T follicular helper cell (primary cell): ENCODE data around the gene TMEM79.

Experiments used
- DNase-seq: peaks from one replicate; pipeline ENCODE4 v3.0.0-alpha.2; 2020; ENCODE audit warnings: low read depth
- total RNA-seq, 2 experiments: gene quantifications; one replicate each; lab custom pipeline; 2026; lab: John Stamatoyannopoulos, UW

TMEM79 gene, protein sequence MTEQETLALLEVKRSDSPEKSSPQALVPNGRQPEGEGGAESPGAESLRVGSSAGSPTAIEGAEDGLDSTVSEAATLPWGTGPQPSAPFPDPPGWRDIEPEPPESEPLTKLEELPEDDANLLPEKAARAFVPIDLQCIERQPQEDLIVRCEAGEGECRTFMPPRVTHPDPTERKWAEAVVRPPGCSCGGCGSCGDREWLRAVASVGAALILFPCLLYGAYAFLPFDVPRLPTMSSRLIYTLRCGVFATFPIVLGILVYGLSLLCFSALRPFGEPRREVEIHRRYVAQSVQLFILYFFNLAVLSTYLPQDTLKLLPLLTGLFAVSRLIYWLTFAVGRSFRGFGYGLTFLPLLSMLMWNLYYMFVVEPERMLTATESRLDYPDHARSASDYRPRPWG
- total RNA-seq, result 6.7 to 16.9 reads per million in 2 experiments

DNA sequence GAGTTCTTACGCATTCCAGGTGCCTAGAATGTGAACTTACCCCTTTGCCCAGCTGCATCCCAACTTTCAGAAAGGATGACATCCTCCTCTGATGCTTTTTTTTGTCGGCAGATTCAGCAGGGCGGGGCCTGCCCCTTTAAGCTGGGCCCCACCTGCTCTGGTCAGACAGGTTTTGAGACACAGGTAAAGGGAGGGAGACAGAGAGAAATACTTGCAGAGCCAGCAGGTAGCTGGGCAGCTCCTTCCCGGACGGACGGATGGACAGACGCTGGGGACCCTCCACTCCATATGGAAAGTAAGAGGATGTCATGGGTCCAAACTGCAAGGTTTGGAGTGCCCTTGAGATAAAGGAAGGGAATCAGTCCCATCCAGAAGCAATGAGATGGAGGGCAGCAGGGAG is at the start of gene TMEM79:
Gene TMEM79, plus strand, starts transcription at position 214 of the 400 bp plus-strand sequence. CDS start 902 bp downstream, outside the sequence.
- no peak for DNase-seq

DNA sequence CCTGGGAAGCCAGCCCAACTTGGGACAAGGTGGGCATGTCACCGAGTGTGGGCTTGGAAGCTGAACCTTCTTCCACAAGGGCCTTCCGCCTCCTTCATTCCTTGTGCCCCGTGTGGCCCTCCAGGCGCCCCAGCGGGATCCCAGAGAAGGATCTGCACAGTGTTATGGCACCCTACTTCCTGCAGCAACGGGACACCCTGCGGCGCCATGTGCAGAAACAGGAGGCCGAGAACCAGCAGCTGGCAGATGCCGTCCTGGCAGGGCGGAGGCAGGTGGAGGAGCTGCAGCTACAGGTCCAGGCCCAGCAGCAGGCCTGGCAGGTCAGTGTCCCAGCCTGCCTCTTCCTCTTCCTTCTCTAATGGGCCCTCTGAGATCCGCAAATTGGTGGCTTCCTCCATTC is 48.0 kb upstream of the TMEM79 start:
- no peak for DNase-seq

DNA sequence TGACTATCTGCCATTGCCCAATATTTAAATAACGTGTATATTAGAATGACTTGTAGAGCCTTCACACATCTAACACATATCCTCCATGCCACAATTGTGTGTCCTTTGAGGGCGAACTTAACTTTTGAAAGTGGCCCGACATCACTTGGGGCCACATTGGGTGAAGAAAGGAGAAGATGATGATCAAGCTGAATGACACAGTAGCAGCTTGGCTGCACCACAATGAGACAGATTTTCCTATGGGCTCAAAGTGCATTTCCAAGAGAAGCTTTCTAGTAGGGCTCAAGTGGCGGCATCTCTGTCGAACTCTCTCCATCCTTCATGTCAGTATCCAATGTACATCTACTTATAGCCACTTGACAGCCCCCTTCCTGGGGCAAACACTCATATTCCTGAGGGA is 45.9 kb upstream of the TMEM79 start:
- DNase-seq, result no peak

DNA sequence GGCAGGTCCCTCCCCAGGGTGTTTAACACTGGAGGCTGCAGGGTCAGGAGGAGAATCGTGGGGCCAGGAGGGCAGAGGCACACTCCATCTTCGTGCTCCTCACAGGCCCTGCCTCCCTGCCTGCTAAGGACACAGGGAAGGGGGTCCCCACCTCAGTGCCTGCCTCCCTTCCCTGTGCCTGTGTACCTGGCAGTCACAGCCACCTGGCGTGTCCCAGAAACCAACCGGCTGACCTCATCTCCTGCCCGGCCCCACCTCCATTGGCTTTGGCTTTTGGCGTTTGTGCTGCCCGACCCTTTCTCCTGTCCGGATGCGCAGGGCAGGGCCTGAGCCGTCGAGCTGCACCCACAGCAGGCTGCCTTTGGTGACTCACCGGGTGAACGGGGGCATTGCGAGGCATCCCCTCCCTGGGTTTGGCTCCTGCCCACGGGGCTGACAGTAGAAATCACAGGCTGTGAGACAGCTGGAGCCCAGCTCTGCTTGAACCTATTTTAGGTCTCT is 42.8 kb upstream of the TMEM79 start:
- no peak for DNase-seq

DNA sequence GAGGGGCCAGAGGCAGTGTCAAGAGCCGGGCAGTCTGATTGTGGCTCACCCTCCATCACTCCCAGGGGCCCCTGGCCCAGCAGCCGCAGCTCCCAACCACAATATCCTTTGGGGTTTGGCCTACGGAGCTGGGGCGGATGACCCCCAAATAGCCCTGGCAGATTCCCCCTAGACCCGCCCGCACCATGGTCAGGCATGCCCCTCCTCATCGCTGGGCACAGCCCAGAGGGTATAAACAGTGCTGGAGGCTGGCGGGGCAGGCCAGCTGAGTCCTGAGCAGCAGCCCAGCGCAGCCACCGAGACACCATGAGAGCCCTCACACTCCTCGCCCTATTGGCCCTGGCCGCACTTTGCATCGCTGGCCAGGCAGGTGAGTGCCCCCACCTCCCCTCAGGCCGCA is 42.2 kb upstream of the TMEM79 start, which contains the start of gene BGLAP:
Gene BGLAP, plus strand, starts transcription at position 259 of the 400 bp plus-strand sequence. Its CDS starts 48 bp downstream, at position 307.
- no peak for DNase-seq

DNA sequence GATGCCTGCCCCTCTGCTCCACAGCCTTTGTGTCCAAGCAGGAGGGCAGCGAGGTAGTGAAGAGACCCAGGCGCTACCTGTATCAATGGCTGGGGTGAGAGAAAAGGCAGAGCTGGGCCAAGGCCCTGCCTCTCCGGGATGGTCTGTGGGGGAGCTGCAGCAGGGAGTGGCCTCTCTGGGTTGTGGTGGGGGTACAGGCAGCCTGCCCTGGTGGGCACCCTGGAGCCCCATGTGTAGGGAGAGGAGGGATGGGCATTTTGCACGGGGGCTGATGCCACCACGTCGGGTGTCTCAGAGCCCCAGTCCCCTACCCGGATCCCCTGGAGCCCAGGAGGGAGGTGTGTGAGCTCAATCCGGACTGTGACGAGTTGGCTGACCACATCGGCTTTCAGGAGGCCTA is 41.4 kb upstream of the TMEM79 start:
- DNase-seq, result no peak

DNA sequence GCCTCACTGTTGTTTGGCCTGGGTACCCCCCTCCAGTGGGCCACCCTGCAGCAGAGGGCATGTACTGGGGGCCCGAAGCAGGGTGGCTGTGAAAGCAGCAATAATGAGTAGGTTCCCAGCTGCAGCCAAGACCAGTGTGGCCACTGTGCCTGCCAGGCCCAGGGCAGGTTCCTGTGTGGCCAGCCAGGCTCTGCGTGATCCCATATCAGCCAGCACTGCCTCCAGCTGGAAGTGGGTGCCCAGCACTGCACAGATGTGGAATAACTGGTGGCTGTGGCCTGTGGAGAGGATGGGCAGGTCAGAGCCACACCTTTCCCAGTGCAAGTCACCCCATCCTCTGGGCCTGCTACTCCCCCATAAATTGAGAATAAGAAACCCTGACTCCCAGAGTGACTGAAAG is 40.0 kb upstream of the TMEM79 start:
- DNase-seq, result no peak

DNA sequence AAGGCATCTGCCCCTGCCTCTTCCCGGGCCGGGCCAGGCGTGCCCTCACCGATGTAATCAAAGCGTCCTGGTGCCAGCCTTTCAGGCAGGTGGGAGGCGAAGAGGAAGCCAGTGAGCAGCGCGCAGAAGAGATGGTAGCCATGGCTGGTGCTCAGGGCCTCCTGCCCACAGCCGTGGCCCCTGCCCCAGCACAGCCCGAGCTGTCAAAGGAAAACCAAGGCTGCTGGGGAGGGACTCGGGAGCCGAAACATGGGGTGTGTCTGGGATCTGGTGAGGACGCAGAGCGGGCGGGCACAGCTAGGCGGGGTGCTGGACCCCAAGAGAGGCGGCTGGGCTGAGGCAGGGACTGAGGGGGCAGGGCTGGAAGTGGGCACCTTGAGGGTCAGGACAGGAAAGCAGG is 39.4 kb upstream of the TMEM79 start:
- DNase-seq, result no peak

DNA sequence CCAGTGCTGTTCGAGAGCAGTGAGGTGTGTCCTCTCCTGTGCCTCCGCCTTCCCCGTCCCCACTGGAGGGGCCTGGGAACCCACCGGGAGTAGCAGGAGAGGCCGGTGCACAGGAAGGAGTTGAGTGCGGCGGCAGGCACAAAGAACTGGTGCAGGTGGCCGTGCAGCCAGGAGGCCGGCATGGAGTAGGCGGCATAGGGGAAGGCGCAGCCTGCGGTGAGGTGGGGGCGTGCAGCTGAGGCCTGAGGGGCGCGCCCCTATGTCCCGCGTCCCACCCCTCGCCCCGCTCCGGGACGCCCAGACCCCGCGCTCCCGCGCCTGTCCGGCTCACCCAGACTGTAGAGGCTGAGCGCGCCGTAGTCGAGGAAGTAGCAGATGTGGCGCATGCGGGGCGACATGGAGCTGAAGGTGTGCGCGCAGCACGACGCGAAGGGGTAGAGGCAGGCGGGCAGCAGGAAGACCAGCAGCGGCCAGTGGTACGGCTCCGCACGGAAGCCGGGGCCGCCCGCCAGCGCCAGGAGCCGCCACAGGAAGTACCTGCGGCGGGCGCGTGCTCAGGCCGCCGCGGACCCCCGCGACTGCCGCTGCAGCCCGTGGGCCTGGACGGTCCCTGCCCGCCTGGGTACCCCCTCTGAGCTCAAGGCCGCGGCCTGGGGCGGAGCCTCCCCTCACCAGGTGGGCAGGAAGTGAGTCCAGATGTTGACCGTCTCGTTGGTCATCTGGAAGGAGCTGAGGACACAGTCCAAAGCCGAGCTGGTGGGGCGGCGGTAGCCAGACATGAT is 38.5 kb upstream of the TMEM79 start:
- DNase-seq, result no peak

DNA sequence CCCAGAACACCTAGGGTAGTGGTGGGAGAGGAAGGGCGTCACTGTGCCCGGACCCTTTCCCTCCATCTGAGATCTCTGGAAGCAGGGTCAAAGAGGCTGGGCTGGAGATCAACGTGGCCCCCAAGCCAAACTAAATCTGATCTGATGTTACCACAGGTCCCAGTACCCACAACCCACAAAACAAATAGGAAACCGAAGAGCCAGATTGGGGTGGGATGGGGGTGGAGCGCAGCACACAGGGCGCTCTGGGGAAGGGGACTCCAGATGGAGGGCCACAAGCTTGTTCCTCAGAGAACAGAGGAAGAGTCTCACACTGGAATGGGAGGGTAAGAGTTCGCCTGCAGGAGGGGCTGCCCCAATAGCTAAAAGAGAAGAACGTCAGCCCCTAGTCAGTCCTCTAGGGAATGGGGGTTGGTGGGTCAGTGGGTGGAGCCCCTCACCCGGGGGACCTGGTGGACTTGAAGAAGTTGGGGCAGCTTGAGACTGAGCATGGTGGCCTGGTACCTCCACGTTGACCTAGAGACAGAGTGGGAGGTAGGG is 37.8 kb upstream of the TMEM79 start:
- no peak for DNase-seq

DNA sequence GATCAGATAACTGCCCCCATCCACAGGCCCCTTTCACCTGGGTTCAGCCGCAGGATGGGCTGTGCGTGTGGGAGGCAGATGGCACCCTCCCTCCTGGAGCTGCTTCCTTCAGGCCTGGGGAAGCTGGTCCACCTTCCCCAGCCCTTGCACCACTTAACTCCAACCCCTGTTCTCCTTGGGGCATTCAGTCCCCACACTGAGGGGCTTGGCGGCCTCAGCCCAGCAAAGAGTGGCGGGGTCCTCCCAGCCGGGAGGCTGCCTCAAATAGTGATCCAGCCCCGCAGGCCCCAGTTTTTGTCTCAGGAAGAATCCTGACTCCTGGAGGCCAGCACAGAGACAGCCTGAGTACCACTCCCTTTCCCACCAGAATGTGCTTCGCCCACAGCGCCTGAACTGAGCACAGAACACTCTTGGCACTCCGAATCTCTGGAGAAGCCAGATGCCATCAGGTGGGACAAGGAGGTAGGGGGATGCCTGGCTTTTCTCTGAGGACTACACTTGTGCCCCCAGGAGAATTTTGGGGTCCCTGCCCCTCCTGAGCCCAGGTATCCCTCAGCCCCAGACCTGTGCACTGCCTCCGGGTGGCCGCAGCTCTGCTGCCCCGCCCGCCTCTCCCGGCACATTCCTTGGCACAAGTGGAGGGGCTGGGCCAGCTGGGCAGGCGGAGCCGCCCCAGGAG is 37.2 kb upstream of the TMEM79 start:
- no peak for DNase-seq

DNA sequence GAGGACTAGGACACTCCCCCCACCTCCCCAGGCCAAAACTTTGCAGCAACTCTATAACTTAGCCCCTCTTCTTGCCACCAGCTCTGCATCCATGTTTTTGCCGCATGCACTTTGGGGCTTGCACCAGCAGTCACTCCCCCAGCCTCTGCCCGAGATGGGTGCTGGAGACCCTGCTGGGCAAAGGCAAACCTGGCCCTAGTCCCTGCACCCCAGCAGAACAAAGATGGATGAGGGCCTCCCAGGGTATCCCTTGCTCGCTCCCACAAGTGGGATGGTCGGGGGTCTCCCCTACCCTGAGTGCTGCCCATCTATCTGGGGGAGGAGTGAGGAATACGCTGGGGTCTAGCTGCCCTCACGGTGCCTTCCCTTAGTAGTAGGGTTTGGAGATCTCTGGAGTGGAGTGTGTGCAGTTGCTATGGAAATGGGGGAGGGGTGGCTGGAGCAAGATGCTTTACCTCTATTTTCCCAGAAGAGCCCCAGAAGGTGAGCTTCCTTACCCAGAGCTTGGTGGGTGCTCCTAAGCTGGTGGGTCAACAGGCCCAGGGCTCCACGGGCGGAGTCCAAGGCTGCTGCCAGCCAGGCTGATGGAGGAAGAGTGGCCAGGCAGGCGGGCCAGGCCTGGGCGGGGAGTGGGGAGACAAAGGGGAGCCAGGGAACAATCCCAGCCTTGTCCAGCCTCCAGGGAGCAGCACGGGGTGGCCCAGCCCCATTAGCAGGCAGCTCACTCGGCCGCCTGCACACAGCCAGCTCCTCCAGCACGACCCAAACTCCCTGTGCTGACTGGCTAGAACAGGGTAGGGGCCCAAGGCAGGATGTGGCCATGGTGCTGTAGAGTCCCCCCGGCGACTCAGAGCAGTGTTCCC is 36.4 kb upstream of the TMEM79 start, which contains the start of gene PAQR6:
Gene PAQR6, minus strand, starts transcription at position 597 of the 863 bp plus-strand sequence. CDS start 1,325 bp downstream, outside the sequence.
- no peak for DNase-seq

DNA sequence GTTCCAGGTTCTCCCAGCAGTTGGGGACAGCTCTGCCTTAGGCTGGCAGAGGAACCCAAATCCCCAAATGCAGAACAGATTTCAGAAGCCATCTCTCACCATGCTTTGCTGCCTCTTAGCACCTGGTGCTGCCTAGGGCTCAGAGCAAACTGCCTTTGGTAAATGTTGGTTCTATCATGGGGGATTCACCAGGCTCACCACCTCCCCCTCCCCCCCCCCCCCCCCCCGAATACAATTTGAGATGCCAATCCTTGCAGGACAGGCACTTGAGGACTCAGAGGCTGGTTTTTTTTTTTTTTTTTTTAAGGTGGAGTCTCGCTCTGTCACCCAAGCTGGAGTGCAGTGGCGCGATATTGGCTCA is 35.8 kb upstream of the TMEM79 start:
- no peak for DNase-seq

DNA sequence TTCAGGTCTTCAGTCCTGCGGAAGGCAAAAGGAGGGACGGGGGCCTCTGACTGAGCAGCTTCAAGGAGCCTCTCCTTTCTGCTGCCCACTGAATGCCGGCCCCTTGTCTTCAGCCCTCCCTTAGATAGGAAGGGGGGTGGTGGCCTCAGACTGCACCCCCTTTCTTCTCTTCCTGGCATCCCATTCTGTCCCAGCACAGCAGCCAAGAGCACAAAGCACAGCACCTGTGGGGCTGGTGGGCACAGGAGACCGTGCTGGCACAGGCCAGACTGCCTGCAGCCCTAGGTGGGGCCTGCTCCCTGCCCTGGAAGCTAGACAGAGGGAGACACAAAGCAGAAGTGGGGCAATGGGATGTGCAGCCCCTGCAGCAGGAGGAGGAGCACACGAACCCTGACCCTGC is 34.5 kb upstream of the TMEM79 start:
- DNase-seq, result no peak

DNA sequence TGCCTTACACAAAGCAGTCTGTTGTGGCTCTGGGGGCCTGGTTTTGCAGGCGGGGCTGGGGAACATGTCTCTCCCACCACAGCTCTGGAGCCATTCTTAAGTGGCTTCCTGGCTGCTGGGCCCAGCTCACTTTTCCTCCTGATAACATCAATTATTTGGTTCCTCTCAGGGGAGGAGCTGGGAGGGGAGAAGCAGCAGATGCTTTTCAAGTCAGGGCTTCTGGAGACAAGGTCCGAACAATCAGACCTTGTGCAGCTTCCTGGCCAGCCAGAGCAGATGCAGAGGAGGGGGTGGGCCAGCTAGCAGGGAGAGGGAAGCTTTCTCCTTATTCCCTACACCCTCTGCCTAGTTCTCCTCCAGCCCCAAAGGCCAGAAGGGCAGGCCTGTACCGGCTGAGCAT is 32.6 kb upstream of the TMEM79 start:
- no peak for DNase-seq

DNA sequence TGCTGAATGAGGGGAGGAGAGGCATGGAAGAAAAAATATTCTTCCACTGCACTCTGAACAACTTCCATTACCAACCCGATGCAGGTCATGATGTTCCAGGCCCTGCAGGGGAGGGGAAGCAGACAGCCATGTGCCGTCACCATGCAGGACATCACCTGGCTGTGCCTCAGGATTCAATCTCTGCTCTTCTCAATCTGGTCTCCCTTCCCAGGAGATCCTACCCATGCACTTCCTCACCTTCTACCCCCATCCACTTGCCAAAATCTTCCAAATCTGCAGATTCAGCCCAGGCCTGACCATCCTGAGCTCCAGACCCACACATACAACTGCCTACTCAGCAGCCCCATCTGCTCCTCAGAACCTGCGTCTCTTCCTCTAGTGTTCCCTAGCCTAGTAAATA is 30.5 kb upstream of the TMEM79 start:
- no peak for DNase-seq

DNA sequence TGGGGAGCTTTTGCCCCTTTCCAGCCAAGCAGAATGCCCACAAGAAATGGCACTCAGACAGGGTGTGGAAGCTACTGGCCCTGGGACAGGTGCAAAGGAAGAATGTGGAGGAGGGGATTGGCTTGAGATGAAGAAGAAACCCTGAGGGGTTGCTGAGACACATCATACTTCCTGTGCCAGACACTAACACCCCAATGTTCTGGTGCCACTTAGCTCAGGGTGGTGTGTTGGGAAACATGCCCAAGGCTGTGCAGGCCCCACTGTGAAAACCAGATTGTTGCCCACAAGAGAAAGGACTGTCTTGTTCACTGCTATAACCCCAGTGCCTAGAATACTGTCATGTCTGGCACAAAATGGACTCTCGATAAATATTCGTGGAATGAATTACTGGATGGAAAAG is 26.4 kb upstream of the TMEM79 start:
- no peak for DNase-seq

DNA sequence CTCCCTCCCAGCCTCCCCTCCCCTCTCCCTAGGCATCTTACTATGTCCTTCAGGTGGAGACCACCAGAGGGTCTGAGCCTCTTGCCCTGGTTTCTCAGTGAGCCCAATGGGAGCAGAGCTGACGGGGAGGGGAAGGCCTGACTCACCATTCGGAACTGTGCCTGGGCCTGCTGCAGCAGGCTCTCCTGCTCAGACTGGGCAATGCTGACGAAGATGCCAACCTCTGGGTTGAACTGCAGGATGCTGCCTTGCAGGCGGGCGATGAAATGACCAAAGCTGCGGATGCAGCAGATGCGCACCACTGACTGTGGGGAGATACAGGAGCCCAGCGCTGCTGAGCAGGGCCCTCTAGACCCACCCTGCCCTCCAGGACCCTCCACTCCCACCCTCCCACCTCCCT is 25.3 kb upstream of the TMEM79 start:
- no peak for DNase-seq

DNA sequence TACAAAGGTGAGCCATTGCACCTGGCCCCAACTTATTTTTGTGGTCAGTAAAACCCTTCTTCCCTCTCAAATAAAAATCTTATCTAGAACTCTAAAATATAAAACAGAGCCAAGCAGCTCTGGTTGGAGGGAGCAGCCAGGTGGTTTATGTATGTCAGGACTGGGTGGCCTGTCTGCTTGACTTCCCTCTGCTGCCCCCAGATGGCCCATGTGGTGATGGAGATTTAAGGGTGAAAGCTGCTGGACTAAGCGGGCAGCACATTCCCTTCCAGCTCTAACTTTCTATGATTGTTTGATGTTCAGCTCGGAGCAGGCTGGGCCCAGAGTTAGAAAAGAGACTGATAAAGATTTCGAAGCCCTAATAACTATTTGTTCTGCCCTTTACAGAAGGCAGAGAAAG is 24.3 kb upstream of the TMEM79 start:
- DNase-seq, result no peak

DNA sequence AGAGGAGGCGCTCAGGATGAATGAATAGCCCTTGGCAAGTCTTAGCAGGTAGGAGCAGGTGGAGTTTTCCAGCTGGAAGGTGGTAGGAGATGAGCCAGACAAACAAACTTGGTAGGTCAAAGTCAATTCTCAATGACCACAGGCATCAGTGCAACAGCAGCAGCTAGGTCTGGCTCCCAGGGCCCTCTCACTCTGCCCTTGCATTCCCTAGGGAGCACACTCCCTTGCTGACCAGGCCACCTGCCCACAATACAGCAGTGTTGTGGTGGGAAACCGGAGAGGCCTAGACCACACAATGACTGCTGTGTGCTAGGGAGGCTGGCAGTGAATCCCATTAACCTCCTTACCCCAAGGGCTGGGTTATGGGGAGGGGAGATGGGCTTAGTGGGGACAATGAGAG is 23.2 kb upstream of the TMEM79 start:
- DNase-seq, result no peak
